GM19324 (cell line): Measurements from ENCODE around the gene MYO18A.
"Not testable (repeated sequence)": the region's sequence is repeated elsewhere in the genome, so short reads cannot be mapped to it uniquely, and the experiment has no call there.

ENCODE experiments used
- ATAC-seq: cut with Tn5 transposase; IDR thresholded peaks from one replicate; pipeline ENCODE4 v1.9.1; 2021; ENCODE audit warnings: mild to moderate bottlenecking, moderate library complexity; ENCODE audit not compliant: unreplicated experiment, low FRiP score

The MYO18A gene

GRCh38 chr17:29109477-29110371 is 70.5 kb downstream of the MYO18A start:
- no peak for ATAC-seq

GRCh38 chr17:29108823-29109476 is 71.2 kb downstream of the MYO18A start:
- ATAC-seq: no peak

GRCh38 chr17:29107933-29108822 is 72.0 kb downstream of the MYO18A start:
- no peak for ATAC-seq

- no peak for ATAC-seq
Measured at GRCh38 chr17:29107084-29107483, 73.1 kb downstream of the MYO18A start.

- ATAC-seq: no peak
Measured at GRCh38 chr17:29103341-29103740, 76.9 kb downstream of the MYO18A start.

GRCh38 chr17:29102741-29103181 is 77.4 kb downstream of the MYO18A start:
- no peak for ATAC-seq

- ATAC-seq: no peak
Measured at GRCh38 chr17:29102046-29102445, 78.2 kb downstream of the MYO18A start.

GRCh38 chr17:29100296-29100695 is 79.9 kb downstream of the MYO18A start:
- no peak for ATAC-seq

- ATAC-seq: no peak
Measured at GRCh38 chr17:29099527-29099926, 80.7 kb downstream of the MYO18A start.

GRCh38 chr17:29096094-29096493 is 84.1 kb downstream of the MYO18A start:
- ATAC-seq: no peak

GRCh38 chr17:29095439-29095838 is 84.8 kb downstream of the MYO18A start:
- ATAC-seq: no peak

GRCh38 chr17:29094101-29094708 is 86.0 kb downstream of the MYO18A start:
- no peak for ATAC-seq

- no peak for ATAC-seq
Measured at GRCh38 chr17:29093090-29093871, 86.9 kb downstream of the MYO18A start.

GRCh38 chr17:29091606-29092289 is 88.5 kb downstream of the MYO18A start:
- no peak for ATAC-seq

- ATAC-seq: no peak
Measured at GRCh38 chr17:29090750-29091605, 89.2 kb downstream of the MYO18A start.

GRCh38 chr17:29090108-29090507 is 90.1 kb downstream of the MYO18A start:
- no peak for ATAC-seq

GRCh38 chr17:29089601-29090044 is 90.6 kb downstream of the MYO18A start:
- no peak for ATAC-seq

GRCh38 chr17:29088782-29089181 is 91.4 kb downstream of the MYO18A start:
- ATAC-seq: not testable (repeated sequence)
